ENCODE data around the gene KSR2. TPM values are rescaled to one million over a fixed set of nuclear protein-coding genes. Genes with fewer than 3 reads are reported as not detected.

Gene KSR2
- total RNA-seq, 1 experiment from 2014 or later: 2.0 TPM

DNA sequence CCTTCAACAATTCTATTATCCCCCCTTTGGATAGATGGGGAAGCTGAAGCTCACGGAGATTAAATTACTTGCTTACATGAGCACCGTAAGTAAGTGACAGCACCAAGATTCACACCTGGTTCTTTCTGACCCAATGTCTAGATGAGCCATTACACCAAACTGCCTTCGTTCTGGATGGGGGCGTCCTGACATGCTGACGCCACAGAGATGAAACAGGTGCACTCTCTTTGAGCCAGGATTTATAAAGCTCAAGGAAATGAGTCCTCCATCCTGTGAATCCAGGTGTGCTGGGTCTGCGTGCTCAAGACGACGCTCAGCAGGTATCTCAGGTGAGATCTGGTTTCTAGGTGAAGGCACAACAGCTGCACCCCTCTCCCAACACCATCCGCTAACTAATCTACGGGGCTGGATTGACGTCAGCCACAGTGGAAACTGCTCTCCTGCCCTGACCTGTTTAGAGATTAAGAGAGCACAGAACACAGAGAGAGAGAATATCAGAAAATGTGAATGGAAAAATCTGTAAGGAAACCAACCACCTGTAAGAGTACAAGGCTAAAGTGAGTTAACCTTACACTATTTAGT is 61.6 kb downstream of the KSR2 start:
- Histone ChIP-seq H3K4me2 (no peak overlapping the region), H3K27me3 (ENCODE audit: insufficient read depth, low read depth) (no peaks in the 10 kb centered on the region), H3F3A (ENCODE audit: insufficient read depth, low read depth) (no peaks in the 10 kb centered on the region), H3K79me2 (ENCODE audit: low read depth) (no peaks in the 10 kb centered on the region), H3K4me1 (replicated peaks; ENCODE audit: insufficient read depth) (no peaks in the 10 kb centered on the region), H3K27ac (no peak overlapping the region), H3K9me2 (ENCODE audit: insufficient read depth) (no peaks in the 10 kb centered on the region; the same call in 1 of the 2 replicates), H3K4me3 (no peak overlapping the region), H3K9me3 (ENCODE audit: insufficient read depth, low read depth) (peaks cover 6% of the 10 kb centered on the region; the same call in 1 of the 2 replicates), H2AFZ (no peak overlapping the region), H3K36me3 (ENCODE audit: low read depth) (no peaks in the 10 kb centered on the region), H4K20me1 (ENCODE audit: insufficient read depth) (no peaks in the 10 kb centered on the region)
- BruUV-seq (replicated peaks): no TSS peak
- ChIA-PET CTCF (no interaction called here), POLR2A (ENCODE audit: unreplicated experiment) (no interaction called here)
- intact Hi-C loops (cut with micrococcal nuclease; ENCODE audit: unreplicated experiment): no loop called here
- TF ChIP-seq EZH2 (IDR thresholded peaks at IDR 0.05; ENCODE audit: low read depth): no peak
- TF ChIP-seq, protein P1, sequence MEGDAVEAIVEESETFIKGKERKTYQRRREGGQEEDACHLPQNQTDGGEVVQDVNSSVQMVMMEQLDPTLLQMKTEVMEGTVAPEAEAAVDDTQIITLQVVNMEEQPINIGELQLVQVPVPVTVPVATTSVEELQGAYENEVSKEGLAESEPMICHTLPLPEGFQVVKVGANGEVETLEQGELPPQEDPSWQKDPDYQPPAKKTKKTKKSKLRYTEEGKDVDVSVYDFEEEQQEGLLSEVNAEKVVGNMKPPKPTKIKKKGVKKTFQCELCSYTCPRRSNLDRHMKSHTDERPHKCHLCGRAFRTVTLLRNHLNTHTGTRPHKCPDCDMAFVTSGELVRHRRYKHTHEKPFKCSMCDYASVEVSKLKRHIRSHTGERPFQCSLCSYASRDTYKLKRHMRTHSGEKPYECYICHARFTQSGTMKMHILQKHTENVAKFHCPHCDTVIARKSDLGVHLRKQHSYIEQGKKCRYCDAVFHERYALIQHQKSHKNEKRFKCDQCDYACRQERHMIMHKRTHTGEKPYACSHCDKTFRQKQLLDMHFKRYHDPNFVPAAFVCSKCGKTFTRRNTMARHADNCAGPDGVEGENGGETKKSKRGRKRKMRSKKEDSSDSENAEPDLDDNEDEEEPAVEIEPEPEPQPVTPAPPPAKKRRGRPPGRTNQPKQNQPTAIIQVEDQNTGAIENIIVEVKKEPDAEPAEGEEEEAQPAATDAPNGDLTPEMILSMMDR (conservative IDR thresholded peaks at IDR 0.05): no peak
- no peak for DNase-seq

DNA sequence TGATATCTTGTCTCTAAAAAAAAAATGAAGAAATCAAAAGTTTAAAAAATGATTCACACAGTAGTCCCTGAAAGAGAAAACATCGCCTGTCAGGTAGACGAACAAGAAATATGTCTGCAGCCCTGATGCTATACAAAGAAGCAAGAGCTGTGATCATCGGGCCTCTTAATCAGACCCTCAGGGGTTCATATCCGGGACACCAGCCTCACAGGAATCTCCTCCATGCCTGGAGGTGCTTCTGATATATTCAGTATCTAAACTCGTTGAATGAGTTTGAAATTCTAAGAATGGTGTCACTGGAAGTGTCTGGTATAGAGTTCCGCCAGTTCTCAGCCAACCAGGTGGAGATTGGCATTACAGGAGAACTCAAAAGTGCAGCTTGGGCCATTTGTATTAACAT is 64.7 kb downstream of the KSR2 start:
- Histone ChIP-seq H3K79me2 (ENCODE audit: low read depth) (no peaks in the 10 kb centered on the region), H3K4me1 (replicated peaks; ENCODE audit: insufficient read depth) (no peaks in the 10 kb centered on the region), H3K27me3 (ENCODE audit: insufficient read depth, low read depth) (no peaks in the 10 kb centered on the region), H3K27ac (no peak overlapping the region), H3F3A (ENCODE audit: insufficient read depth, low read depth) (no peaks in the 10 kb centered on the region), H2AFZ (no peak overlapping the region), H3K9me2 (ENCODE audit: insufficient read depth) (no peaks in the 10 kb centered on the region; the same call in 1 of the 2 replicates), H3K9me3 (ENCODE audit: insufficient read depth, low read depth) (no peaks in the 10 kb centered on the region), H4K20me1 (ENCODE audit: insufficient read depth) (no peaks in the 10 kb centered on the region), H3K4me2 (no peak overlapping the region), H3K4me3 (no peak overlapping the region), H3K36me3 (ENCODE audit: low read depth) (no peaks in the 10 kb centered on the region)
- TF ChIP-seq EZH2 (IDR thresholded peaks at IDR 0.05; ENCODE audit: low read depth): no peak
- TF ChIP-seq, protein P1 (conservative IDR thresholded peaks at IDR 0.05): no peak
- ChIA-PET CTCF (no interaction called here), POLR2A (ENCODE audit: unreplicated experiment) (no interaction called here)
- intact Hi-C loops (cut with micrococcal nuclease; ENCODE audit: unreplicated experiment): no loop called here
- no TSS peak for BruUV-seq (replicated peaks)
- no peak for DNase-seq

DNA sequence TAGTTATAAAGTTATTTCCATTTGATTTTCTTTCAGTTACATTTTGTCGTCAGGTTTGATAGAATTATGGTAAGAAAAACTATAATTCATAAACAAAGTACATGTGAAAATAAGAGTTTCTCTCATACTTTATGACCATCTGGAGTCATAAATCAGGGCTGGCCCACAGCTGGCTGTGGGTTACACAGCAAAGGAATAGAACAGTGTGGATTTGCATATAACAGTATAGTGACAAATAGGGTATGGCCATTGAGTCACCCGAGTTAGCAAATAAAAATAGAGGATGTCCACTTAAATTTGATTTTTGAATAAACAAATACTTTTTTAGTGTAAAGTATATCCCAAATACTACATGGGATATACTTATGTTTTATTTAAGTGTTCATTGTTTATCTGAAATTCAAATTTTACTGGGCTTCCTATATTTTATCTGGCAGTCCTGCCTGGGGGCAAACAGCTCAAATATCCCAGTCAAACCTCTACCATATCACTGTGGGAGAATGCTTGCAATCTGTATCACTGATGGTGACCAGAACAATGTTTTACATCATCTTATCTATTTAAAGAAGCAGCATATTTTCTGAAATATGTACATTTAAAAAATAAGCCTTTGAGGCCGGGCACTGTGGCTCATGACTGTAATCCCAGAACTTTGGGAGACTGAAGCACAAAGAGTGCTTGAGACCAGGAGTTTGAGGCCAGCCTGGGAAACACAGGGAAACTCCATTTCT is 65.5 kb downstream of the KSR2 start:
- H3K9me2 ChIP-seq (ENCODE audit: insufficient read depth): no peaks in the 10 kb centered on the region; the same call in 1 of the 2 replicates
- no peaks in the 10 kb centered on the region for H3K4me1 ChIP-seq (replicated peaks; ENCODE audit: insufficient read depth)
- no peaks in the 10 kb centered on the region for H3K79me2 ChIP-seq (ENCODE audit: low read depth)
- ChIA-PET POLR2A (ENCODE audit: unreplicated experiment) (no interaction called here), CTCF (no interaction called here)
- intact Hi-C loops (cut with micrococcal nuclease; ENCODE audit: unreplicated experiment): no loop called here
- H3F3A ChIP-seq (ENCODE audit: insufficient read depth, low read depth): no peaks in the 10 kb centered on the region
- H3K36me3 ChIP-seq (ENCODE audit: low read depth): no peaks in the 10 kb centered on the region
- no peak for TF ChIP-seq EZH2 (IDR thresholded peaks at IDR 0.05; ENCODE audit: low read depth)
- no peaks in the 10 kb centered on the region for H3K9me3 ChIP-seq (ENCODE audit: insufficient read depth, low read depth)
- H3K4me2 ChIP-seq: no peak overlapping the region
- H3K27ac ChIP-seq: no peak overlapping the region
- no TSS peak for BruUV-seq (replicated peaks)
- H3K4me3 ChIP-seq: no peak overlapping the region
- DNase-seq: no peak
- H4K20me1 ChIP-seq (ENCODE audit: insufficient read depth): no peaks in the 10 kb centered on the region
- H2AFZ ChIP-seq: no peak overlapping the region
- no peaks in the 10 kb centered on the region for H3K27me3 ChIP-seq (ENCODE audit: insufficient read depth, low read depth)
